Stimulated activated CD4-positive, alpha-beta T cell treated with anti-CD3 and anti-CD28 coated beads, Interleukin-1b, Interleukin-23, amount 100 ng/mL, for 48 hours (primary cell): Measurements from ENCODE around the gene OR4B1.
"Not testable (repeated sequence)": the region's sequence is repeated elsewhere in the genome, so short reads cannot be mapped to it uniquely, and the experiment has no call there.

Experiments
- DNase-seq: peaks from one replicate; pipeline ENCODE4 v3.0.0-alpha.2; 2020

OR4B1 gene, protein sequence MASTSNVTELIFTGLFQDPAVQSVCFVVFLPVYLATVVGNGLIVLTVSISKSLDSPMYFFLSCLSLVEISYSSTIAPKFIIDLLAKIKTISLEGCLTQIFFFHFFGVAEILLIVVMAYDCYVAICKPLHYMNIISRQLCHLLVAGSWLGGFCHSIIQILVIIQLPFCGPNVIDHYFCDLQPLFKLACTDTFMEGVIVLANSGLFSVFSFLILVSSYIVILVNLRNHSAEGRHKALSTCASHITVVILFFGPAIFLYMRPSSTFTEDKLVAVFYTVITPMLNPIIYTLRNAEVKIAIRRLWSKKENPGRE

DNA sequence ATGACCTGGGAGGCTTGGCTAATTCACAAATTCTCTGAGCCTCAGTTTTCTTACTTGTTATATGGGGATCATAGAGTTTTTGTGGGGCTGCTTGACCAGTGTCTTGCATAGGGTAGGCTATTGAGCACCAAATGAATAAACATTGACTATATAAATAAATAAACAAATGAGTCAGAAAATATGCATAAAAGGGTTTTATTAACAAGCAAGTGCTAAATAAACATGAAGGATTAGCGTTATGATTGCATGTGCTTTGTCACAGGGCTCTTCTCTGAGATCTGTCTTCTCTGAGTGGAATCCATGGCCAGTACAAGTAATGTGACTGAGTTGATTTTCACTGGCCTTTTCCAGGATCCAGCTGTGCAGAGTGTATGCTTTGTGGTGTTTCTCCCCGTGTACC lies at the start of gene OR4B1:
TSS of gene OR4B1 (plus strand) at position 301 of the 400 bp plus-strand sequence. CDS start at position 301, 0 bp downstream.
- no peak for DNase-seq

DNA sequence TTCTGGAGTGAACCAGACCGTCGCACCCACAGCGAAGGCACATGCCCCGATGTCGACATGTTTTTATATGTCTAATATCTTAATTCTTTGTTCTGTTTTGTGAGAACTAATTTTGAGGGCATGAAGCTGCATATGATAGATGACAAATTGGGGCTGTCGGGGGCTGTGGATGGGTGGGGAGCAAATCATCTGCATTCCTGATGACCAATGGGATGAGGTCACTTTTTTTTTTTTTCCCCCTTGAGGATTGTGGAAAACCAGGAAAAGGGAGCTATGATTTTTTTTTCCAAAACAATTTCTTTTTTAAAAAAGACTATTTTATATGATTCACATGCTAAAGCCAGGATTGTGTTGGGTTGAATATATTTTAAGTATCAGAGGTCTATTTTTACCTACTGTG lies 49.2 kb upstream of the OR4B1 start:
- no peak for DNase-seq

DNA sequence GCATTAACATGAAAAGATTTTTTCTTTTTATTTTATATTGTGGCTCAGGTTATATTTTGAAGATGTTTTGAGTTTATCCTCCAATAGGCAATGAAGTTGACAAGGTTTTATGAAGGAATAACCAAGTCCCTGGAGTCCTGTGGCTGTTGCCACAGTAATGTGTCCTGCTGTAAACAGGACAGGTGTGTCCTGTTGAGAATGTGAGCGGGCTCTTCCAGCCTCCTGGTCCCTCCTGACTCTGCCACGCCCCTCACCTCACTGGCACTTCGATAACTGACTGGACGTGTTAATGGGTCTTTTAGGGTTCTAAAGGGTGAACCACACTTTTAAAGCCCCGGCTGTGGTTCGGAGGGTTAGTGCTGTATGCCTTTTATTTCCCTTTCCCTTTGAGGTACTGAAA lies 47.8 kb upstream of the OR4B1 start:
- DNase-seq: no peak

DNA sequence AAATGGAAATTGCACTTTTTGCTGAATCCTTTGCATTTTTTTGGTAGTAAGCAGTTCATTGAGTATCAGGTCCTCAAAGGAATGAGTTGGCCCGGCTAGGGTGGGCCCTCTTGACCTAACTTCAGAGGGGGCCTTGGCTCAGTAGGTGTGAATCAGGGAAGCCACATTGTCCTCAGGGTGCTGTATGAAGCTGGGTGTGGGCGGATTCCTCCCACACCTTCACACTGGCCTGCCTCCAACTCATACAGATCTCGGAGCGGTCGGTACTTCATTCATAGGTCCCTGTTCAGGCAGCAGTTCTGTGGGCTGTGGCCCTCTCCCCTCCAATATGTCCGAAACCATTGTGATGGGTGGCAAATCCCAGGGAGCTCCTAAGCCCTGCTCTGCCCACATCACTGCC lies 47.4 kb upstream of the OR4B1 start:
- no peak for DNase-seq

DNA sequence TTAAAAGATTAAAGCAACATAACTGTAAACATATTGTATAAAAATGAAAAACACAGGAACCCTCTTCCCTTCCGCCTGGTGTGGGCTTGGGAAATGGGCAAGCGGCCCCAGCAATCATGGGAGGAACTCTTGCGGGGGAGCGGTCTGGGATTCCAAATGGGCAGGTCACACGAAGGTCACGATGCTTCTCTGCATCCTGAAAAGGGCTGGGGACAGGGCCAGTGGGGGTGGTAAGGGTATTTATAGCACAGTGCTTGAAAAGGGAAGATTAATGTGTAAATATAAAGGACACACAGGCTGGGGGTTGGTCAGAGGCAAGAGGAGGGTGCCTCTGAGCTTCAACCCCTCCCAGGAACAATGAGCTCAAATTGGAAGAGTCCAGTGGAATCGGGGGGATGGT lies 46.9 kb upstream of the OR4B1 start:
- no peak for DNase-seq

DNA sequence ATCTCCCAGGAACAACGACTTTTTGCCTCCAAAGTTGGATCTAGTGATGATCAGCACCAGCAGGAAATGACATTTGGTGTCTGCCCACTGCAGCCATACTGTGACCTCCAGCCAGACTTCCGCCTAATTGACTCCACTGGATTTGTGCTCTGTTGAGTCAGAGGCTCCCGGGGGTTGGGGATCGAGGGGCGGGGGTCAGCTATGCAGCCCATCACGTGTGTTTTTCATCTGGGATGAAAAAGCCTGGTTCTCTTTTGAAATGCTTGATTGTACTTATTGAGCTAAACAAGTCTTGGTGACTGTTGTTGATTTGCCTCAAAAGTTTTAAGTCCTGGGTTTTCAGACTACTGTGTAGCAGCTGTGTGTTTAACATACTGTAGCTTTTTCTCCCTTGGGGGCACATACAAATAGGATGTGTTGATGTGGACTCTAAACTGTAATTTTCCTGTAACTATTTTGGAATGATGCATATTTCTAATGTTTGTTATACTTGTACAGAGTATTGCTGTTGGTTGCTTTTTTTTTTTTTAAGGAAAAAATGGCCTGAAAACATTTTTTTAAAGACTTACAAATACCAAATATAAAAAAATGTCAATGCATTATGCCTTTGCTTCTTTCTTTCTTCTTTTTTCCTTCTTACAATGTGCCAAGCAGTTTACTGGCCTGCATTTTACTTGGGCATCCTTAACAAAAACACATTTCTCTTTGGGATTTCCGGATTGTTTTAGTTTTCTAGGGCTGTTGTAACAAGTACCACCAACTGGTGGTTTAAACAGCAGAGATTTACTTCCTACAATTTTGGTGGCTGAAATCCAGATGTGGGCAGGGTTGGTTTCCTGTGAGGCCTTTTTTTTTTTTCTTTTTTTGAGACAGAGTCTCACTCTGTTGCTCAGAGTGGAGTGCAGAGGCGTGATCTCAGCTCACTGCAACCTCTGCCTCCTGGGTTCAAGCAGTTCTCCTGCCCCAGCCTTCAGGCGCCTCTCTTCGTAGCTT lies 46.1 kb upstream of the OR4B1 start:
- no peak for DNase-seq

DNA sequence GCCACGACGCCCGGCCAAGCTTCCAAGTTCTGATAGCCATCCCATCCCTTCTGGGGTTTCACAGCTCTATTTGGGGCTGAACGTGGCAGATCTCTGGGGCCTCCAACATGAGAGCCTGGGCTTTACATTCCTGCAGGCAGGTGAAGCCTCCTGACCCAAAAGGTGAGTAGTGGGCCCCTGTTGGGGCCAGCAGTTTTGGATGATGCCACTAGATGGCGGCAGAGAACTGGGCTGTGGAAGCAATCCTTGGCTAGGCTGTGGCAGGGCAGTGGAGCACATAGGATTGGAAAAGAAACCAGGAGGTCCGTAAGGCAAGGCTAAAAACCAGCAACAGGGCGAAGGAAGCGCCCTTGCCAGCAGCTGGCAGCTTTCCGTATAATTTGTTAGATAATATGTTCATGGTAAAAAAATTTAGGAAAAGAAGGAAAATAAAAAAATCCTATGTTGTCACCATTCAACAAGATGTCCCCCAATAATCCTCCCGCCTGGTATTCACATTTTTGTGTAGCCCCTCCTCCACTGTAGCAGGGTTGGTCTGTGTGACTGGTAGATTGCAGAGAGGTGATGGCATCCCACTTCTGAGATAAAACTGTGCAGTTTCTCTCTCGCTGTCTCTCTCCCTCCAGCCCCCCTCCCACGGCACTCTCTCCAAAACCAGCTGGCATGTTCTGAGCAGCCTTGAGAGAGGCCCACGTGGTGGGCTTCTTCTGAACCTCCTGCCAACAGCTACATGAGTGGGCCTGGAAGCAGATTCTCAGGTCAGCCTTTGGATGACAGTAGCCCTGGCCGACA lies 43.6 kb upstream of the OR4B1 start:
- DNase-seq: peak; percentile 67

DNA sequence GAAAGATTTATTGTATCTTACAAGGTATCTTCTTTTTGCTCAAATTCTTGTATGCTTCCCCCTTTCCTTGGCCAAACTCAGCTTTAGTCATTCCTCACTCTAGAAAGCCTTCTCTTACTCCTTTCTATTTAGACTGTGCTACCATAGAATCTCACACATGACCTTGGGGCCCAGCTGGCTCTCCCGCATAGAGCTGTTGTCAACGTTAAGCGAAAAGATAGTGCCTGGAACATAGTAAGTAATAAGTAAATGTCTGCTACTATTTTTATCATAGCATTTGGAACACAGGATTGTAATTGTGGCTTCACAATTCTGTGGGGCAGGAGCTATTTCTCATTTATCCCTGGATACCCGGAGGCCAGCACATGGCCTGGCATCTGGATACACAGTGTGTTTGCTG lies 38.9 kb upstream of the OR4B1 start:
- no peak for DNase-seq

DNA sequence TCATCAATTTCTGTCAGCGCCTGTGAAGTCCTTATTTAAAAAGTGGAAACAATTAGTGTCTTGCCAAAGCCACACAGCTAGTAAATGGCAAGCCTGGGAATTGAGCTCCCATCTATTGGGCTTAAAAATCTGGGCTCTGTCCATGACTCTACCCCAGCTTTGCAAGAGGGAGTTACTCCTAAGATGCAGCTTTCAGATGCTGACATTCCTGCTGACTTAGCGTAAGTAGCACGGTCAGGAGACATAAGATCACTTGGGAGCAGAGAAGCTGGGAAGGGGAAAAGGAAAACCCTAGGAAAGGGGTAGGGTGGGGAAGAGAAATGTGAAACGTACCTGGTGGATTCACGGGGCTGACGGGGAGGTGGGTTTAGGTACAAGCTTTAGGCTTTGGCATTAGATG lies 36.0 kb upstream of the OR4B1 start:
- DNase-seq: no peak

DNA sequence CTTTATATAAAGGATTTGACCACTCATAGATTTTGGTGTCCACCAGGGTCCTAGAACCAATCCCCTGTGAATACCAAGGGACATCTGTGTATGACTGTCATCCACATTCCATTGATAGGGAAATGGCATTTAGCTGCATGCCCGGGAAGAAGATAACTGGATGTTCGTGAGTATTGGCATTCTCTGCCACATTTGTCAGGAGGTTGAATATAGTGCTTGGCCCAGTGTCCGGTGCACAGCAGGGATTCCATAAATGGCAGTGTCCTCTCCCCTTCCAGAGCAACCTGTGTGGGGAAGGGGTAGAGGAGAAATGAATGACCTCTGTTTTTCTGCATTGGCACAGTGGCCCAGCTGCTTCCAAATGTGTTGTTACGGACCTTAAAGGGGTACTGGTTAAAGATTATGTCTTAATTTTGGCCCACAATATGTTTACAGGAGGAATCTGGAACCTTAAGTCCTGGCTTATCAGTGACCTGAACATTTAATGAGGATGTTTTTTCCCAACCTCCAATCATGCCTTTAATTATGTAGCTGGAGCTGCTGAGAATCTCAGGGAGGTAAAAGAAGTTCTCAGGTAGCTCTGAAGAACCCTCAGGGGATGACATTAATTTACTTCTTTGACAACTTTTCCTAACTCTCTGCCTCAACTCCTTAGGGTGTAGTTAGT lies 33.6 kb upstream of the OR4B1 start:
- no peak for DNase-seq

DNA sequence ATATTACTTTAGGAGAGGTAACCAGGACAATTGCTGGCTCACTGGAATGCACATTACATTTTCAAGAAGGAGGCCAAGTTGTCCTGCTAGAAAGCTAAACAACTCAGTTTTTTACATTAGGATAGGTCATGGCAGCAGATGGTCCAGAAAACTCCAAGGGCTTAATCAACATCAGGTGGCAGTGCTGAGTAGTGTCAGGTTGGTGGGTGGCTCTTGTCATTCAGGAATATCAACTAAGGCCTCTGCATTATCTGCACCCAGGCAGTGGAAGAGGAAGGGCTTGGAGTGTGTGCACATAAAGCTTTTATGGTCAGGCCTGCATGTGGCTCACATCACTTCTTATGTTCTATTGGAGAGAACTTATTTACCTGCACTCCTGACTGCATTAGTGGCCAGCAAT lies 32.2 kb upstream of the OR4B1 start:
- no peak for DNase-seq

DNA sequence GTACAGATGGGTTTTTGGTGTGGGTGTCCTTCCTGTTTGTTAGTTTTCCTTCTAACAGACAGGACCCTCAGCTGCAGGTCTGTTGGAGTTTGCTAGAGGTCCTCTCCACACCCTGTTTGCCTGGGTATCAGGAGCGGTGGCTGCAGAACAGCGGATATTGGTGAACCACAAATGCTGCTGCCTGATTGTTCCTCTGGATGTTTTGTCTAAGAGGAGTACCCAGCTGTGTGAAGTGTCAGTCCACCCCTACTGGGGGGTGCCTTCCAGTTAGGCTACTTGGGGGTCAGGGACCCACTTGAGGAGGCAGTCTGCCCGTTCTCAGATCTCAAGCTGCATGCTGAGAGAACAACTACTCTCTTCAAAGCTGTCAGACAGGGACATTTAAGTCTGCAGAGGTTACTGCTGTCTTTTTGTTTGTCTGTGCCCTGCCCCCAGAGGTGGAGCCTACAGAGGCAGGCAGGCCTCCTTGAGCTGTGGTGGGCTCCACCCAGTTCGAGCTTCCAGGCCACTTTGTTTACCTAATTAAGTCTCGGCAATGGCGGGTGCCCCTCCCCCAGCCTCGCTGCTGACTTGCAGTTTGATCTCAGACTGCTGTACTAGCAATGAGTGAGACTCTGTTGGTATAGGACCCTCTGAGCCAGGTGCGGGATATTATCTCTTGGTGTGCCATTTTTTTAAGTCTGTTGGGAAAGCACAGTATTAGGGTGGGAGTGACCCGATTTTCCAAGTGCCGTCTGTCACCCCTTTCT lies 25.5 kb upstream of the OR4B1 start:
- DNase-seq: peak; percentile 6

DNA sequence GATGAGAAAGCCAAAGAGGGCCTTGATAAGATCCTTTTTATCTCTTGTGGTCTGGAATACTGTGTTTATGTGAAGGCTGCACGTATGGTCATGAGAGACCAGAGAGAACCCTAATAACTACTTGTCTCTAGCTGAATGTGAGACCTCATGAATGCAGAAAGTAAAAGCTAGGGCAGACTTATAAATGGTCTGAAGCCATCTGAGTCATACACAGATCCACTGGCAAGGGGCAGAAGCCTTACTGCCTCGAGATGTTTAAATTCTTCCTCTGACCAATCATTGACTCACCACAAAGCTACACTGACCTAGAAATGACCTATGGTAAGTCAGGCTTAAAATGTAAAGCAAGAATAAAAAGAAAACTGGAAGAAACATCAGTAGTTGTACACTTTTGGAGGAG lies 22.7 kb upstream of the OR4B1 start:
- no peak for DNase-seq

DNA sequence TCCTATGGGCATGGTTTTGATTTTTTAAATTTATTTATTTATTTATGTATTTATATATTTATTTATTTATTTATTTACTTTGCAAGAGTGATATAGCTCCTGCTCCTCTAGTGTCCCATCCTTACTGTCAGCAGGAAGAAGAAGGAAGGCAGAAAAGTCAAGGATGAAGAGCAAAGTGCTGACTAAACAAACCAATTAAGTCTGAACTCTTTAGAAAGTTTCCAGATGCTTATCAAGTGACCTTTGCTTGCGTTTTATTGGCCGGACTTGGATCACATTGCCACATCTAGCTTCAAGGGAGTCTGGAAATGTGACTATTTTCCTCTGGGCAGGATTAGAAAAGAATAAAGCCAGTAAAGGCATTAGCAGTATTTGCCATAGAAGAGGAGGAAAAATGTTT lies 8.7 kb upstream of the OR4B1 start:
- no peak for DNase-seq

DNA sequence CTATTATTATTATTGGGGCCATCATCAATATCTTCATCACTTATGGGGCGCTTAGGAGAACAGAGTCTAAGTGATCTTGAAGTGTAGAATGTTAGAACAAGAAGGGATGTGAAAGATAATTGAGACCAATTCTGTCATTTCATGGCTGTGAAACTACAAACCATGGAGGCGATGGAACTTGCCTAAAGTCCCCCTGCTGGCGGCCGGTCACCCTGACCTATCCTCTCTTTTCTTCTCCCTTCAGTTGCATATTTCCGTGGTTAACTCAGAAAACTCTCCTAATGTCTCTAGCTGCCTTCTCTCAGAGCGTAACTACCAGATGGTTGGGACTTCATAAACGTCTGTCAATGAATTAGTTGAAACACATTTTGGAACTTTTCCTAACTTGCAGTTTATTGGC lies 6.6 kb upstream of the OR4B1 start:
- DNase-seq: no peak

DNA sequence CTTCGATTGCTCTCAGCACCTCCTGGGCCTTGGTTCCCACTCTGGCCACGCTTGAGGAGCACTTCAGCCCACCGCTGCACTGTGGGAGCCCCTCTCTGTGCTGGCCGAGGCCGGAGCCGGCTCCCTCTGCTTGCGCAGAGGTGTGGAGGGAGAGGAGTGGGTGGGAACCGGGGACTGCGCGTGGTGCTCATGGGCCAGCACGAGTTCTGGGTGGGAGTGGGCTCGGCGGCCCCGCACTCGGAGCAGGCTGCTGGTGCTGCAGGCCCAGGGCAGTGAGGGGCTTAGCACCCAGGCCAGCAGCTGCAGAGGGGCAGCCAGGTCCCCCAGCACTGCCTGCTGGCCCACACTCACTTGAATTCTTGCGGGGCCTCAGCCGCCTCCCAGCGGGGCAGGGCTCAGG lies 12.2 kb downstream of the OR4B1 start:
- DNase-seq: no peak

DNA sequence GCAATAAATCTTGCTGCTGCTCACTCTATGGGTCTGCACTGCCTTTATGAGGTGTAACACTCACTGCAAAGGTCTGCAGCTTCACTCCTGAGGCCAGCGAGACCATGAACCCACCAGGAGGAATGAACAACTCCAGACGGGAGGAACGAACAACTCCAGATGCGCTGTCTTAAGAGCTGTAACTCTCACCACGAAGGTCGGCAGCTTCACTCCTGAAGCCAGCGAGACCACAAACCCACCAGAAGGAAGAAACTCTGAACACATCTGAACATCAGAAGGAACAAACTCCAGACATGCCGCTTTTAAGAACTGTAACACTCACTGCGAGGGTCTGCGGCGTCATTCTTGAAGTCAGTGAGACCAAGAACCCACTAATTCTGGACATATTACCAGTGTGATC lies 13.4 kb downstream of the OR4B1 start:
- DNase-seq: not testable (repeated sequence)

DNA sequence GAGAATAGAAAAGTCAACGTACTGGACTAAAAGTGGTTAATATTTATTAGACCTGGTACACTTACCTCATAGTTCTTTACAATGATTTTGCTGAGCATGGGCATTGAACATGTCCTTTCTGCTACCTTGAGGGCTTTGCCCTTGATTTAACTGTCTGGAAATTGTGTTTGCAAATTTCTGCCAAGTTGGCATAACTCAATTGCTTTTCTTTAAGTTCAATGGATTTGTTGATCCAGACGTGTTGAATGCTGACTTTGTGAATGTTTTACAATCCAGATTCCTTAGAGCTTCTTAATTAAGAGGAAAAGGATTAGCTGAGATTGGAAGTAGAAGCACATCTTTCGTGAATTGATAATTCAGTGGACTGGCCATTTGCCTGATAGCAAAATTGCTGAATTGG lies 21.1 kb downstream of the OR4B1 start:
- DNase-seq: no peak

DNA sequence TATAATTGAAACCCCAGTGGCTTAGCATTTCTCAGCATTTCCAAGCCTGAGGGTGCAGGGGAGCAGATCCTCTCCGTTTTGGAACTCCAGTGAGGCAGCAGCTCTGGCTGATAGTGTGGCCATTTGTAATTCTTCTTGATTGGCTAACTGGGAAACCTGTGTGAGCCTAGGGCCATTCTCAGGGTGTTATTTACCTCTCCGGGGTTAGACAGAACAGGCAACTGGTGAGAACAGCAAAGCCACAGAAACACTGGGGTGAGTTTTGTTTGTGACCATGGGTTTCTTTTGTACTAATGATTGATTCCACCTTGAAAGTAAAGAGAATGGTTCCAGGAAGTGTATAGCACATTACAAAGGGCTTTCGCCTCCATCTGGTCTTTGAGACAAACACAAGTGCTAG lies 25.9 kb downstream of the OR4B1 start:
- DNase-seq: no peak

DNA sequence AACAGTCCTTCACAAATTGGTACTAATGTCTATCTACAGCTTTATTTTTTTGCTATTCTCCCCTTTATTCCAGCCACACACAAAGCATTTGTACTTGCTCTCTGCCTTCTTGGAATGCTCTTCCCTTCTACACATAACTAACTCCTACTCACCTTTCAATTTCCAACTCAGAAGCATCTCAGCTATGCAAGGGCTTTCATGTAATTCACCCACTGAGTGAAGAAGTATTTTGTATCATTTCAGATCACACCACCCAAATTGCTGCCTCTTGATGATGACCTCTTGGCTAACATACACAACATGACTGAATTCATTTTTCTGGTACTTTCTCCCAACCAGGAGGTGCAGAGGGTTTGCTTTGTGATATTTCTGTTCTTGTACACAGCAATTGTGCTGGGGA lies 28.2 kb downstream of the OR4B1 start, which contains the start of gene OR4X2:
TSS of gene OR4X2 (plus strand) at position 301 of the 400 bp plus-strand sequence. CDS start at position 301, 0 bp downstream.
- no peak for DNase-seq

DNA sequence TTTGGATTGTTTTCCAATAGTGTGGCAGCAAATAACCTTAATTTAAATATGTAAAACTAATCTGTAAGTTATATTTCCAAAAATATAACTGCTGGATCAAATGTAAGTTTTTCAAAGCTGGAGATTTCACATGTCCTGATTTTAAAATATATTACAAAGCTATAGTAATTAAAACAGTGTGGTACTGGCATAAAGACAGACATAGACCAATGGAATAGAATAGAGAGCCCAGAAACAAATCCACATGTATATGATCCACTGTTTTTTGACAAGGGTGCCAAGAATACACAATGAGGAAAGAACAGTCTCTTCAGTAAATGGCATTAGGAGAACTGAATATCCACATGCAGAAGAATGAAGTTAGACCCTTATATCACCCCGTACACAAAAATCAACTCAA lies 32.3 kb downstream of the OR4B1 start:
- no peak for DNase-seq

DNA sequence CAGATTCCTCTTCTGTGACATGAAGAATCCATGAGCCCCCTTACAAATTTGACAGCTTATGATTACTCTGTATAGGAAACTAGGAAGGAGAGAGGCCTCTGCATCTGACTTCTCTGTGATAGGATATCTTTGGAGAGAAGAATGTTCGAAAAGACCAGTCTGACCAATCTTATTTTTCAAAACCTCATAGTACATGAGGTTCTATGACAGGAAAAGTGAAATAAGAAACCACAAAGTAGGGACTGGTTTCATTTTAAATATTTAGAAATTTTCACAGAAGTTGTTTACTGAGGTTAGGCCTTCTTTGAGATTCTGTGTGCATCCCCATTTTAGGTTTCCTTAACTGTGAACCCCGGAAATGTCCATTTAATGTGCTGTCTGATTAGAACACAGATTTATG lies 45.0 kb downstream of the OR4B1 start:
- no peak for DNase-seq
